ENCODE data around the gene ESYT3.

DNA sequence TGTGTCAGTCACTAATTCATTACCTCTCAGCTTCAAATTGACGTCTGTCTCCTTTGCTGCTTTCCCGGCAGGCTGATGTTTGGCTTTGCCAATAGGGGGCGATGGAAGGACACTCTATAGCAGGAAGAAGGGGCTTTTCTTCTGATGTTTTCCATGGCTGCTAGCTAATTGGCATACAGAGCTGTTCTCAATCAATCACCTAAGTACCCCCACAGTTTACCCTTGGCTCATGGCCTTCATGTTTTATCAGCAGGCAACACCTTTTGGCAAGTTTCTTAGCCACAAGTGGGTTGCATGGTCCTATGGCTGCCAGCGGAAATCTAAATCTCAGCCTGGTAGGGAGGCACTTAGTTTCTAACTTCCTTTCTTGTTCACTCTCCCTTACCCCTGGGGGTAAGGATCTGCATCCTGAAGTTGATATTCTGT lies 45.0 kb downstream of the ESYT3 start:
- TF ChIP-seq CTCF (IDR thresholded peaks at IDR 0.05) (peak in 1 of 4 experiments; percentile 20), POLR2A (IDR thresholded peaks at IDR 0.05) (no peak), POLR2AphosphoS5 (IDR thresholded peaks at IDR 0.05) (no peak)
